ENCODE results near the gene SLC1A2. TPM values are rescaled to one million over a fixed set of nuclear protein-coding genes. Genes with fewer than 3 reads are reported as not detected.

Gene SLC1A2
- total RNA-seq, 1 experiment from 2014 or later = not detected

DNA sequence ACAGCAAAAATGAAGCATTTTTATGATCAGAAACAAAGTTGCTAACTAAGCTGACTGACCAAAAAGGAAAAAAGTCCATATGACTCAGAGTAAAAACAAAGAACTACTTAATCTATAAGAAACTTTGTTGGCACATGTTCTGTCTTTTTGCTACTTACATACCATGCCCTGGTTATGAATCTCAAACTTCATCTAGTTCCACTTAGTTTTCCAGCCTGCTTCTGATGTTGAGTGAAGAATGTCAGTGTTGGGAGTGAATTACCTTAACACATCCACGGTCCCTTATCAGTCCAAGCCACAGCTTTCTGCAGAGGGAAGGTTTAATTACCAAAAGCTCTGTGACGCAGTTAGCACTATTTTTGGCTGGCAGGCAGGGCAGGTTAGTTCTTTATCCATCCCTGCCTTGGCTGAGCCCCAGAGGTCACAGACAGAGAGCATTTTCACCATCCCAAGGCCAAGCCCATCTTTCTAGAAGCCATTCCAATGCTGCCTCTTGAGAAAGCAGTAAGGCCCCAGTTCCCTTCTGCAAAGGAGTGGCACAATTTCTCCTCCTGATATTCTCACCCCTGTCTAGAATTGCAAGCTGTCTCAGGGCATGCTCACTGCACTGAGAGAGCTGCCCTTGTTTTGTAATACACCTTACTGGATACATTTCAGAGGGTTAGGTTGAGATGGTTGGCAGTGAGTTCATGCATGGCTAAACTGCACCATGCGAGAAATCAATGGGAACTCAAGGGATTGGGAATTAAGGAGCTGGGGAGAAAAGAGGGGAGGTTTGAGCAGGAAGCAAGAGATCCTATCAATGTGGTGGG lies 67.1 kb downstream of the SLC1A2 start:
- peak; percentile 60 for DNase-seq (ENCODE audit: low read depth)

DNA sequence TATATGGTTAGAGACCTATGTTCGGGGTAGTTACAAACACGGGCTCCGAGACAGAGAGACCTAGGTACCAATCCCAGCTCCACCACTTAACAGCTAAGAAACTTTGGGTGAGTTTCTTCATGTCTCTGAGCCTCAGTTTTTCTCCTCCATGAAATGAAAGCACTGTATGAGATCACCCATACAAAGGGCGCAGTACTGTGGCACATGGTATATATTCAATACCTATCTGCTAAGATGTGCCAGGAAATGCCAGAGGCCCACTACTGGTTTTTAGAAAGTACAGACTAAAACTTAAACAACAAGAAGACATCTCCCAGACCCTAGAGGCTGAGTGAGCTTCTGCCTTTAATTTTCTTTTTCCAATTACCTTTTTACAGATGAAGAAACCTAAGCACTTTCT lies 69.5 kb downstream of the SLC1A2 start:
- no peak for DNase-seq (ENCODE audit: low read depth)

DNA sequence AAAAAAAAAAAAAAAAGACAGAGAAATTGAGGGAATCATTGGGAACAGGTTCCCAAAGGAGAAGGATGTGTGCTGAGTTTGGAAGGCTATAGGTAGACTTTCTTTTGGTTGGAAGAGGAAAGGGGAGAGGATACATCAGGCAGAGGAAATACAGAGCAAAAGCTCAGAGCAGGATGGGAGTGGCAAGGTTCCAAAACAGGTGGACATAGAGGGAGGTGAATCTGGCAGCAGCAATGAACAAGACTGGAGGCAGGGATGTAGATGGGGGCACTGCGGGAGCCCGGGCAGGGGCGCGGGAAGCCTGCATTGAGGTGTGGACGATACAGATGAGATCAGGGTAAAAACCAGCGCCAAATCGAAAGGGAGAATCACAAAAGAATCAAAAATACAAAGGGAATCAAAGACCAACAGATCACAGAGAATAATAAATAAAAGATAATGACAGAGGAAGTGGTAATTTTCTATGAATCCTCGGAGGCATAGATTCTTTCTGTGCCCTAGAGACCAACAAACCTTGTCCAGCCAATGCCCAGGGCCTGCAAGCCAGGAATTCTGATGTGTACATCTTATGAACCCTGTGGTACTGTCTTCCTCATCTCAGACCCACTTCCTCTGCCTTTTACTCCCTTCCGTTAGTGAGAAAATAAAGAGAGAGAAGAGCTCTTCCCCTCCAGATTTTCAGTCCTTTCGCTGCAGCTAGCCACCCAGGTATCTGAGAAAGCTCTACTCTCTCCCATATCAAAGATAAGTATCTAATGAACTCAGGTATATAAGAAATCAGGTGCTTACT lies 70.3 kb downstream of the SLC1A2 start:
- DNase-seq (ENCODE audit: low read depth) = no peak

DNA sequence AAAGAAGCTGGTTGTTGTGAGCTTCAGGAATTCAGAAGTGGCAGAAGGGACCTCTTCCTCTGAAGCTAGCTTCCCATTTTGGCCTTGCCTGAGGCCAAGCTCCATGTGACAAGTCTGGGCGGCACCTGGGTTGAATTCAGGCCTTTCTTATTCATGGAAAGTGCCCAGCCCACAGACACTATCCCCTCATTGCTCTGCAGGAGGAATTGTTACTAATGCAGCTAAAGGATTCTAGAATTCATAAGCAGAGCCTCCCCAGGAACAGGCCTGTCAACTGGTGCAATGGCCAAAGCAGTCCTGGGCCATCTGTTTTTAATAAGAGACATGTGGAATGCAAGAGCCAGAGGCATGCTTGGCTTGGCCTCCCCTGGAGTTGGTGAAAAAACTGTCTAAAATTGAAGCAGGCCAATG lies 71.4 kb downstream of the SLC1A2 start:
- no peak for DNase-seq (ENCODE audit: low read depth)

DNA sequence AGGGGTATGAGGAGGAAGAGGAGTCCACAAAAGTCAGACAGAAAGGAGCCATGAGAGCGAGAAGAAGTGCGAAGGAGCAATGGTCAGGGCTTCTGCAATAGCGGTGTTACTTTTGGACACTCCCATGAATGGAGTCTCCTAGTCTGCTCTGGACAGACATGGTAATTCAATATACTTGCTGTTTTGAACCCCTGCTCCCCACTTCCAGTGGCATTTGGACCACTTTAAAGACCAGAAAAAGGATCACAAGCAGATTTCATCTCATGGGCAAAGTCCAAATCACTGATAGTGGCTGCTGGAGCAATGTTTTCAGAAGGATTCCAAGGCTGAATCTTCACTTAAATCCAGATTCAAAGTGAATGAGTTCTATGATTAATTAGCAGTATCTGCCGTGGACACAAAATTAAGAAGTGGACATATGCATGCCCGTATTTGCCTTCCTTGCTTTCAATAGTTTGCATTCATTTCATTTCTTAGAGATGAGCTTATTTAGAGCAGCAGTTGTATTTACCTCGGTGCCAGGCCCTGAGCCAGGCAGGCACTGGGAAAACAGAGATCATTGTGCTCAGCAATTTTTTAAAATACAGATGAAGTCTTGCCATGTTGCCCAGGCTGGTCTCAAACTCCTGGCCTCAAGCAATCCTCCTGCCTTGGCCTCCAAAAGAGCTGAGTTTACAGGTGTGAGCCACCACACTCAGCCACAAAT lies 72.0 kb downstream of the SLC1A2 start:
- DNase-seq (ENCODE audit: low read depth) = no peak

DNA sequence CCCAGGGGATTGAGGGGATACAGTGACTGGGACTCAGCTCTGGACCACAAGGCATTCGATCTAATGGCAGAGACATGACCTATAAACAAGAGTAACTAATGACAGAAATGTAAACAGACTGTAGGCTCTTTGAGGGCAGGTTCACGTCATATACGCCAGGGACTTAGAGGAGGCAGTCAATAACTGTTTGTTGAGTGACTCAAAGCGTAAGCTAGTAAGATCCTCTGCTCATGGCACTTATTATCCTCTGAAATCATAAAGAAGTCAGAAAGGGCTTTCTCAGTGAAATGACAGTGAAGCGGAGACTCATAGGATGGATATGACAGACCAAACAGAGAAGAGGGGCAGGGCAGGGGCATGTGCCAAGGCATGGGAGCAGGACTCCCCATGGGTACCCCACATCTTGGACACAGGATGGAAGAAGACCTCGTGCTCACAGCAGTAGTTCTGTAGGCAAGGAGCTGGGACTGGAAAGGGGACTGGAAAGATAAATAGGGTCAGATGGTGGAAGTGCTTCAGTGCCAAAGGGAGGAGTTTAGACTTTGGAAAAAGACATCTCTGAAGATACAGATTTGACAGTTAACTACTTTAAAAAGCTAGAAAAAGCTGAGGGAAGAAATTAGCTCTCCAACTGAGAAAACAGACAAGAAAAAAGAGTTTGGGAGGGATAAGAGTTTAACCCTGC lies 72.7 kb downstream of the SLC1A2 start:
- DNase-seq (ENCODE audit: low read depth) = no peak

DNA sequence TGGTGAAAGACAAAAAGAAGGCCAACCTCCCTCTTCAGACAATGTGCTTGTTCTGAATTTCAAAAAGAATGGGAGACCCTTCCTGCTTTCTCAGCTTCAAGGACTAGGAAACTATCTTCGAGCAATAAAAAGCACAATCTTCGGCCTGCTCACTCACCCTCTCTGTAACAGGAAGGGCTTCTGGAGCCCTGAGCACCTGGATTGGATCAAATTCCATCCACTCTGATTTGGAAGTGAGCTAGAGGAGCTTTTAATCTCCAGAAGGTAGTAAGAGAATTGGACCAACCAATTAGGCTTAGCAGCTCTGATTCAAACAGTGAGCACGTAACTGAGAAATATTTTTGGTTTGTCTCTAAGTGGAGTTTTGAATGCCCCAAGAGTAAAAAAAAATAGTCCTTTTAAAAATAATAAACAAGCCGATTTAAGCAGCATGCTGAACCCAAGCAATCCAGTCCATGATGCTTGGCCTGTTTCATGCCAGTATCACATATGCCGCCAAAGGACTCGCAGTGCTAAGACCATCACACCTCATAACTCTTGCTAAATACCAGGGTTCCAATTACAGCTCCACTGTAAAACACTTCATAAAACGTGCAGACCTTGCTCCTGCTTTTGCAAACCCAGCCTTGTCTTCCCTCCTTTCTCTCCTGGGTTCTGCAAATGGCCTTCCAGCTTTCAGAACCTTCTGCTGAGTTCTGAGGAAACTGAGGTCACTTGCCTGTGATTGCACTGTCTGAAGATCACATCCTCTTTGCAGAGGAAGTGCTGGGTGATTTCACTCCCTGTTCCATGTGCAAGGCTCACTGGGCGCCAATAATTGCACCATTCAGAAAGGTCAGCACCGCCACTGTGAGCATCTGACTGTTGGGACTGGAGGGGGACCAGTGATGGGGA lies 74.4 kb downstream of the SLC1A2 start:
- no peak for DNase-seq (ENCODE audit: low read depth)

DNA sequence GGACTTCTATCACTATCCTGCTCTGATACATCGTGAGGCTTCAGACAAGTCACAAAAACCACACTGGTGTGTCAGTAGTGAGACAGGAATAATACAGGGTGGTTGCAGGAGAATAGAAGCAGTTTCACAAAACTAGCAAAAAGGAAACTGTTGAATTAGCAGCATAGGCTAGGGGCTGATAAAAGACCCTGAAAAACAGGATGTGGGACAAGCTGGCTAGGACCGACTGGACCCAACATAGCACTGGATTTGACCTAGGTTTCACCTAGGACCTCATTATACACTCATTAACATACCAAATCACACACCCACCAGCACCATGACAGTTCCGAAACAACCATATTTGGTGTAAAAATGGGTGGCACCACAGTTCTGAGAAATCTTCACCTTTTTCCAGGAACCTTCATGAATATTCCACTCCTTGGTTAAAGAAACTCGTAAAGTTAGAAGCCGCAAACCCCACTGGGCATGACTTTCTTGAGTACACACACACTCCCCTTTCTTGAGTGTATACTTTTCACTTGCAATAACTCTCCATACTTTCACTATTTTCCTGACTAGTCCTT lies 76.2 kb downstream of the SLC1A2 start:
- DNase-seq (ENCODE audit: low read depth) = no peak

DNA sequence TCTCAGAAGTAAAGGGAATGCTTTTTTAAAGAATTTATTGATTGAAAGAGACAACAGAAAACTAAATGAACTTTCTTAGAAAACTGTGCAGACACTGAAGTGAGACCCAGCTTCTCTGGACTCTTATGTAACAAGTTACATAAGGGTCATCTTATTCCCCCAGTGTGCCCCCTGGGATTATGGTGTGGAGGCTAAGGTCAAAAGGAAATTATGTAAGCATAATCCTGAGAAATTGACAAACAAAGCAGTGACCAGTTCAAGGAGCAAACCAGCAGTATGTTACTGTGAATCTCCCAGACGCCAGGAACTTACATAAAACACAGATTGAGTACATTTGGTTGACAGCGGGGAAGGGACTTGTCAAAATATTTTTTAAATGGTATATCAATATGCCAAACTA lies 78.6 kb downstream of the SLC1A2 start:
- no peak for DNase-seq (ENCODE audit: low read depth)

DNA sequence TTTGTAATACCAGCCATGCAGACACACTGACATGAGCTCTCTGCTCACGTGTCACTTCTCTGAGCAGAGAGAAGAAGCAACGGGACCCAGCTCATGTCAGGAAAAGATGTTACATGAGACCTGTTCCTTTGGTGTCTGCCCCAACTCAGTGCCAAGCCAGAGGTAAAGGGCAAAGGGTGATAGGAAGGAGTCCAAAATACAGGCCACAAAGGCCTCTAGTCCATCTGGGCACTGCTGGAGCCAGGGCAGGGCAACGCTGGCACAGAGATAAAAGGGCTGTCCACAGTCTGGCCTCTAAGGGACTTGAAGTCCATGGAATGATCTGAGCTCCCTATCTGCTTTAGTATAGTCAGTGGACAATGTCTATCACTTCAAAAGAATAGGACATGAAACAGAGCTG lies 79.3 kb downstream of the SLC1A2 start:
- DNase-seq (ENCODE audit: low read depth) = no peak

DNA sequence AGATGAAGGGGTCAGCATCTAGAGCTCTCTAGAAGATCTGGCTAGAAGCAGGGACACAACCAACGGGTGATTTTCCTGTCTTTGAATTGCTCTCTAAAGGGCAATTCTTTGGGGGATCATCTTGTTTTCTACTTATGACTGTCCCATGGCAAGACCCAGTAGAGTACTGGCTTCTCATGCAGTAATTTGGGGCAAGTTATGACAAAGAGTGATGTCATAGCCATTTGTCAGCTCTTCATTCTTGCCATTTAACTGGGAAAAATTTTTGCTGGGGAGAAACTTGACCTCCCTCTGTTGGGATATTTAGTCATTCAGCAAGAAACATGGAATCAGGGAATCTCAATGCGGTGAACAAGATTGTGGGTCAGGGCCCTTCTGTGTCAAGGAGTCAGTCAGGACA lies 80.4 kb downstream of the SLC1A2 start:
- no peak for DNase-seq (ENCODE audit: low read depth)

DNA sequence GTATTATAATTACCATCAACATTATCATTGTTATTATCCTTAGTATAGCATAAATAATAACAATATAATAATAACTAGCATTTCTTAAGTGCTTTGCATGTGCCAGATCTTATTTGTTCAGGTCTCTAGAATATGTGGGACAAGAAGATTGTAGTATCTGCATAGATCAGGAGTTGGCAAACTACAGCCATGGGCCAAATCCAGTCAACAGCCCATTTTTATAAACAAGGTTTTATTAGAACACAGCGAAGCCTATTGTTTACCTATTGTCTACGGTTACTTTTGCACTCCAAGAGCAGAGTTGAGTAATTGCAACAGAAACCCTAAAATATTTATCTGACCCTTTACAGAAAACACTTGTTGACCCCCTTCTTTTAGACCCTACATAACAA lies 81.4 kb downstream of the SLC1A2 start:
- no peak for DNase-seq (ENCODE audit: low read depth)

DNA sequence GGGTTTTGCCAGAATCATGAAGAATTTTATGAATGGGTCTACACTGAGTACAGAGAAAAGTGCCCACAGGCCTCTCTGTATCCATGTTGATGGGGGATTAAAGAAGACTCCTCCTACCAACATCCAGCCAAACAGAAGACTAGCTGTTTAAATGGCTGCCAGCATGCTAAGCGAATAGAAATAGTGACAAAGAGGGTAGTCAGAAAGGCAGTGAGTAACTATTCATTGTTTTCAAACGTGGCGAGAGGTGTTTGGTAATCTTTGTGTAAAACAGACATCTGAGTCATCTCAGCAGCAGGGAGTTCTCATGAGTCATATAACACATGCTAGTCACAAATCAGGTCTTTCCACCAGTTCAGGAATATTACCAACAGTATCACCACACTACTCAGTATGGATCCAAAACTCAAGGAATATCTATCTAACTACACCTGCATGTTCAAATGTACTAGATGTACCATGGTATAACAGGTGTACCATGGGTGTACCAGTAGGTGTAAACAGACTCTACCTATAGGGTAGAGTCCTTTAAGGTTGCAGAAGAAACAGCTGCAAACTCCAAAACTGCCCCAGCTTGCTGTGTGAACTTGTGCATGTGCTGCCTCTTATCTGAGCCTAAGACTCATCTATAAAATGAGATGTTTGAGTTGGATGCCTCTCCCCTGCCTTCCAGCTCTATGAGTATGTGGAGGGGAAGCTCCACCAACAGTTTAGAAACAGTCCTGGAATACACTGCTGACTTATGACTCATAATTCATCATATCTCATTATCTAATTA lies 82.0 kb downstream of the SLC1A2 start:
- DNase-seq (ENCODE audit: low read depth) = peak; percentile 99

DNA sequence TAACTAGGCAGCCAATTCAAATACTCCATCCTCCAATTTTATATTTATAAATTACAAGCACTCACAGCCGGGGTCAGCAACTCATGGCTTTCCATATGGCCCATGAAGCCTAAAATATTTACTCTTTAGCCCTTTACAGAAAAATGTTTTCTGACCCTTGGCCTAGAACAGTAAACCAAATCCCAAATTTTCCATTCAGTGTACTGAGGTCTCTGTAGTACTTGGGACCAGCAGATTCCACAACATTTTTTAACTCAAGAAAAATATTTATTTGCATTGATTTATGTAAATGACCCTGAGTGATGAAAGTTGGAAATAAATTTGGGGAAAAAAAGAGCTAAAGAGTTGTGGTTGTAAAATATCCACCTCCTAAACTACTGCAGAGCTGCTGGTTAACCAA lies 82.6 kb downstream of the SLC1A2 start:
- DNase-seq (ENCODE audit: low read depth) = no peak

DNA sequence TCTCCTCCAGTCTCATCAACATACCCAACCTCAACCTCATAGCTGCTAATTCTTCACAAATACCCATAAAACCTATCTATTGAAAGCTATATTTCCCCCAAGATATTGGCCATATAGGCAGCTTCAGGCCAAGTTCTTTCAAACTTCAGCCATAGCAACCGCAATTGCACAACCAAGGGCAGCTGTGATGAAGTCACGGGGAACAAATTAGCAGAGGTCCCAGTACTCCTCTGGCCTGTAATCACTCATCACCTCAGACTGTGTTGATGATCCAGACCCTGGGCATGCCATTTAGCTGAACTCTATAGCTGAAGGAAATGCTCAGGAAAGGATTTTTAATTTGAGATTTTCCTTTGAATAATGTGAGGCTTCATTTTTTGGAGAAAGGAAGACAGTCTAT lies 84.1 kb downstream of the SLC1A2 start:
- DNase-seq (ENCODE audit: low read depth) = no peak

DNA sequence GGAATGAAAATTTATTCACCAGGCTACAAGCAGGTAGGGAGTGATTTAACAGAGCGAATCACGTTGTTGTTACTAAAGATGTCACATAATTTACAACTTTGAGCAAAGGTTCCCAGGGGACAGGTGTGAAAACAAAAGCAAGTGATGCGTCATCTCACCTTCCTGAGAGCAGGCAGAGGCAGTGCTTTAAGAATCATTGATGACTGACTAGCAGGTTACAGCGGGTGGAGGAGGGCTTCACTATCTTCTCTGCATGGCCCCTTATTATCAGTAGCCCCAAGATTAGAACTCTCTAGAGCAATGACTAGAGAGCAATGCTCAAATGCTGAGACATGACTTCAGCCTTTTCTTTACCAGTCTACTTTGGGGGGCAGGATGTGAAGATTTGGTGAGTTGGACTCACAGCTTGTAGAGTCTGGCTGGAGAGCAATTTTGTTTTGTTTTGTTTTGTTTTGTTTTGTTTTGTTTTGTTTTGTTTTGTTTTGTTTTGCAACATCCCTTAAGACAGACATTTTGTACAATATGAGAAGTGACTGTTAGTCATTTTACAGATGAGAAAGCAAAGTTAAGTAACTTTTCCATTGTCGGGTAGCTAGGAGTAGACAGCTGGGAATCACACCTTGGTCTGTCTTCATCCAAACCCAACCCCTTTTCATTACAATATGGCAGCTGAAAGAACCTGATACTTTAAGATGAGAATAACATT lies 84.8 kb downstream of the SLC1A2 start:
- no peak for DNase-seq (ENCODE audit: low read depth)

DNA sequence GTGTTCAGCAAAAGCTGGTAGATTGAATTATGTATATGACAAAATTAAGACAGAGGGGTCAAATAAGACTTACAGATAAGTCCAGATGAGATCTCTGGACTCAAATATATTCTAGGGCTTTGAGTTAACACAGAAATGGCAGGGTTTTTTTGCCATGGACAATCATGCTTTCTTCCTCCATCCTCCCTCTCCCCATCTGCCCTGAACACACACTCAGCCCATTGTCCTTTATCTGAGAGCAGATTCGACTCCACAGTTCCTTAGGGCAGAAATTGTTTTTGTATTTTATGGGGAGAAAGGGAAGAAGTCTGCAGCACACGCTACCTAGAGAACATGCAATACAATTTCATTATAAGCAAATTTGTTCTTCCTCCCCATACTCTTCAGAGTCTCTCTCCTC lies 86.8 kb downstream of the SLC1A2 start:
- DNase-seq (ENCODE audit: low read depth) = no peak

DNA sequence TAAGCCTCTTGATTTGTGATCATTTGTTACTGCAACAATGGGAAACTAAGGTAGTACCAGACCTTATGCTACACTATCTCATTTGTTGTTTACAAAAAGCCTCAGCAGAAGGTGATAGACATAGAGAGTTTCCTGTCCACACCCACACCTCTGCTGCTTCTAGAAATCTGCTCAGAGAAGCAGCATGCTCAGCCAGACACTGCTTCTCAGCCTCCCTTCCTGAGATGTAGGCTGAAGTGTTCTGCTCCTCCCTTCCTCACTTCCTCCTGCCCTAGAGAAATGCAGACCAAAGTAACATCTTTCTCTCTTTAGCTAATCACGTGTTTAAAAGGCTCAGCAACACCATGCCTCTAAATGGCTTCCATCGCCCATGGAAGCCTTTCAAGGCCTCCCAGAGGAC lies 88.4 kb downstream of the SLC1A2 start:
- DNase-seq (ENCODE audit: low read depth) = no peak
